NCI-H2227 treated with DMSO at 0.1 percent for 48 hours (cell line): Measurements from ENCODE around the gene CCDC171.

ENCODE experiments used
- DNase-seq: peaks from one replicate; lab custom pipeline; 2025; lab: John Stamatoyannopoulos, UW

The CCDC171 gene

DNA sequence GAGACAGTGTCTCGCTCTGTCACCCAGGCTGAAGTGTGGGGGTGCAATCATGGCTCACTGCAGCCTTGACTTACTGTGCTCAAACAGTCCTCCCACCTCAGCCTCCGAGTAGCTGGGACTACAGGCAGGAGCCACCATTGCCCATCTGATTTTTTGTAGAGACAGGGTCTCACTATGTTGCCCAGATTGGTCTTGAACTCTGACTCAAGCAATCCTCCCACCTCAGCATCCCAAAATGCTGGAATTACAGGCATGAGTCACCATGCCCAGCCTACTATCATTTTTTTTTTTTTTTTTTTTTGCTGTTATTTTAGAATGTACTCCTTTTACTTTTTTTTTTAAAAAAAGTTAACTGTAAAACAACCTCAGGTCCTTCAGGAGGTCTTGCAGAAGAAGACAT lies 449.0 kb downstream of the CCDC171 start:
- no peak for DNase-seq

GRCh38 chr9:16002816-16003215 lies 450.0 kb downstream of the CCDC171 start:
- no peak for DNase-seq

DNA sequence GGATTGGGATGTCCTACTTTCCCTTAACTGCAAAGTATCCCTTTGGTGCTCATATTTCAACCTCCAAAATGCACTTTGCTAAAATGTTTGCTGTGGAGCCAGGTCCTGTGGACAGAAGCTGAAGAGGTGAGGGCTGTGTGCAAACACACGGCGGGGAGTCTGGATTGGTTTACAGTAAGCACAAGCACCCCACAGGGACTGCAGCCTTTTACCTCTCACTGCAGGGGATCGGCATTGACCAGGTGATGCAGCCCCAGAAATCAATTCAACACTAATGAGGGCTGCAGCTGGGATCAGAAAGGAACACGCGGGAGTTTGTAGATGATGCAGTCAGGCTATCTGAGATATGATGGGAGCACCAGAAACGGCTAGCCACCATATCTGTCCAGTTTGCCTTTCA lies 450.9 kb downstream of the CCDC171 start:
- no peak for DNase-seq

DNA sequence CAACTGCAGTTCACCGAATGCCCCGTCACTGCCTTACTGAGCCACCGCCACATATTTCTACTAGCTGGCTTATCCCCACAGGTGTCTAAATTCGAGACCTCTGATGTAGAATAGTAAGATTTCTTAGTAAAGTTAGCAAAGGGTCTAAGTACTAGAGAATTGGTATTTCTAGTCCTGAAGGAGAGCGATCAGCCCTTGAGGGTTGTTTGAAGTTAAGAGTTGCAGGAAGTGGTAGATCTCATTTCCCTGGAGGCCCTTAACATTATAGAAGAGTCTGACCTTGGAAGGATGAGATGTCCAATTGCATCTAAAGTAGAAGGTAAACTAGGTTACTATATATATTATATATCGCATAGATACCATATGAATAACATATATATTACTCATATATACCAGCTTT lies 451.8 kb downstream of the CCDC171 start:
- no peak for DNase-seq

DNA sequence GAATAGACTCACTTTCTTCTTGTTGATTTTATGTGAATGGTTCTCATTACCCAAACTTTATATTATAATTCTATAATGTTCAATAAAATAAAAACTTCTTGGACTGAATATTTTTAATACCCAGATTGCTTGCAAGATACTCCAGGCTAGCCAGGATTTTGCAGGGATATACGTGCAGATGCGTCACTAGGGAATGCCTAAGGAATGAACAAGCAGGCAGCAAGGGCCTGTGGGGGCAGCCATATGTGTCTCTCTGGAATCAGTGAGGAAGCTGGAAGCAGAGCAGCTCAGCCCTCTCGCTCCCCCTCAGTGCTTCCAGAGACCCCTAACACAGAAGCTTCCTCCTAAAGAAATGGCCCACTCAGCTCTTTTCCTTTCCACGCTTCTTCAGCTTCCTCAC lies 457.4 kb downstream of the CCDC171 start:
- no peak for DNase-seq

DNA sequence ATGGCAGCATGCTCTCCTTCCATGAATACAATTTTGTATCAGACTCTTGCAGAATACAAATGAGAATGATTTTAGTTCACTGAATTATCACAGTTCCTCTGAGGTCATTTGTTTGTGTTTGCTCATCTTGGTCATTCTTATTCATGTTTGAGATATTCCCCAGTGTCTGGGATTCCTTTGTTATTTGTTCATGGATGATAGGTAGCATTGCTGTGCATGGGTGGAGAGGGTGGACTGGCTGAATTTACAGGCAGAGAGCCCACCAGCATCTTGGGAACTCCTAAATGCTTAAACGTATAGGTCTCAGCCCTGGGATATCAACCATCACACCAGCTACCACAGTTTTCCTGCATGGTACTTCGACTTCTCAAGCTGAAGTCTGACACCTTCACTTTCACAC lies 459.8 kb downstream of the CCDC171 start:
- no peak for DNase-seq

DNA sequence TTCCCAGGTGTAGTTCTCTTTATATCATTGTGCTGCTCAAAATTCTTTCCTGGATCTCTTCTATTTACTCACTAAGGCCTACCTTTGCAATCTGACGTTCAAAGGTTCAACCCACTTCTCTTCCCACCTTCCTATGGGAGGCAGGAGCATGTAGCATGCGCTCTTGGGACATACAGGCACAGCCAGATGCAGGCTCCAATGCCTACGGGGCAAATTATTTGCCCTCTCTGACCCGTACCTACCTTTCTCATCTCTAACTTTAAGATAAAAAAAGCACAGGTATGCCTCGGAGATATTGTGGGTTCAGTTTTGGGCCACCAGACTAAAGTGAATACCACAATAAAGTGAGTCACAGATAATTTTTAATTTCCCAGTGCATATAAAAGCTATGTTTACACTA lies 460.5 kb downstream of the CCDC171 start:
- no peak for DNase-seq

DNA sequence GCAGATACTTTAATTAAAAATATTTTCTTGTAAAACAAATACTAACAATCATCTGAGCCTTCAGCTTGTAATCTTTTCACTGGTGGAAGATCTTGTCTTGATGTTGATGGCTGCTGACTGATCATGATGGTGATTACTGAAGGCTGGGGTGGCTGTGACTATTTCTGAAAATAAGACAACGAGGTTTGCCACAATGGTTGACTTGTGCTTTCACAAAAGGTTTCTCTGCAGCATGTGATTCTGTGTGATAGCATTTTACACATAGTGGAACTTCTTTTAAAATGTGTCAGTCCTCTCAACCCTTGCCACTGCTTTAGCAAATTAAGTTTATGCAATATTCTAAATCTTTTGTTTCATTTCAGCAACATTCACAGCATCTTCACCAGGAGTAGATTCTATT lies 461.0 kb downstream of the CCDC171 start:
- no peak for DNase-seq

DNA sequence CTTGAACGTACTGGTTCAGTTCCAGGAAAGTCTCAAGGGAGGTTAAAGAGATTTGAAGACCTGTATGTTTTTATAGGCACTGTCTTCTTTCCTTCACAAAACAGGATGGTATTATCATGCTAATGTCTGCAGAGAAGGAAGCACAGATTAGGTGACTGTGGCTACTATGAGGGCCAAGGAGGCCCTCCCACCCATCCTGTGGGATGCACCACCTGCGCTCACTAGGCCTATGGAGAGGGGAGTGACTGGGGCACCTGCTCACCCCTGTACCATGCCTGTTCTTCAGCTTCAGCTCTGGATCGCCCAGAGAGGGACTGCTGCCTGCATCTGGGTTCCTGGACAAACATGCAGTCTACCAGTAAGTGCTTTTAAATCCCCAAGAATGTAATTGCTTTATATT lies 469.4 kb downstream of the CCDC171 start:
- DNase-seq: no peak

DNA sequence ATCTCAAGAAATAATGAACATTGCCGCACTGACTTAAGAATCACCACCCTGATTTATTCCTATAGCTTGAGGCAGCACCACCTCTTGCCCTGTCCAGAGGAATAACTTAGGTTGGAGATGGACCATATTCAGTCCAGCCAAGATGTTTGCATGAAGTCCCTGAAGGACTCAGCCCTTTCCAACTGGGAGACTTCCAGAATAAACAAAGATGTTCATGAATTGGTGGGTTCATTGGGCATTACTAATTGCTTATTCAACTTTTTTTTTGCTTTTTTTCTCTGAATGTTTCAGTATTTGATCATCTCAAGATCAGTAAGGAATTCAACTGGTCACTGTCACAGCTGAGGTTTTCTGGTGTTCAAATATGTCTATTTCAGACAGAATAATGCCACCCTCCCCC lies 470.6 kb downstream of the CCDC171 start:
- no peak for DNase-seq
